K562 (cell line): ENCODE data around the gene KCNH2. TPM values are rescaled to one million over a fixed set of nuclear protein-coding genes. Genes with fewer than 3 reads are reported as not detected.

Experiments
- BDP1 ChIP-seq: IDR thresholded peaks from 3 replicates; pipeline ENCODE4 v1.6.1; 2011; ENCODE audit not compliant: insufficient read length, insufficient read depth
- COPS2 ChIP-seq: fragments of 450-650 bp; conservative IDR thresholded peaks from 2 replicates; pipeline ENCODE4 v1.6.1; 2016; ENCODE audit warnings: mild to moderate bottlenecking, moderate library complexity
- ELF1 ChIP-seq: fragments of 200-800 bp; sonication (Bioruptor generic); IDR thresholded peaks from 2 replicates; pipeline ENCODE4 v1.6.1; 2016; ENCODE audit warnings: missing genetic modification characterization, missing compliant biosample characterization
- EP400 ChIP-seq: fragments of 450-650 bp; IDR thresholded peaks from 2 replicates; pipeline ENCODE4 v1.6.1; 2017; ENCODE audit warnings: antibody characterized with exemption, mild to moderate bottlenecking, moderate library complexity
- GABPA ChIP-seq: fragments of 200-800 bp; sonication (Bioruptor generic); conservative IDR thresholded peaks from 2 replicates; pipeline ENCODE4 v1.6.1; 2016; ENCODE audit warnings: low read depth, missing genetic modification characterization, missing compliant biosample characterization
- HDAC3 ChIP-seq: fragments of 450-650 bp; IDR thresholded peaks from 2 replicates; pipeline ENCODE4 v1.6.1; 2018; ENCODE audit warnings: borderline replicate concordance, mild to moderate bottlenecking, moderate library complexity; ENCODE audit not compliant: partially characterized antibody
- HDGF ChIP-seq: fragments of 450-650 bp; IDR thresholded peaks from 2 replicates; pipeline ENCODE4 v1.6.1; 2016
- KDM2B ChIP-seq: fragments of 250-450 bp; sonication (Bioruptor Pico); IDR thresholded peaks from 2 replicates; pipeline ENCODE4 v1.8.0; 2021; ENCODE audit warnings: mild to moderate bottlenecking, moderate library complexity
- PRPF4 ChIP-seq: fragments of 200-400 bp; formaldehyde crosslinking; IDR thresholded peaks from one replicate; pipeline ENCODE4 v1.6.1; 2017; ENCODE audit warnings: low read length, low read depth, mild to moderate bottlenecking; ENCODE audit not compliant: insufficient read depth, poor library complexity, severe bottlenecking
- RNF219 ChIP-seq: fragments of 250-450 bp; sonication (Bioruptor Pico); IDR thresholded peaks from 2 replicates; pipeline ENCODE4 v1.5.0; 2022; ENCODE audit warnings: mild to moderate bottlenecking
- SPI1 ChIP-seq: IDR thresholded peaks from 2 replicates; pipeline ENCODE4 v1.6.1; 2011; ENCODE audit warnings: low read depth, low read length, control low read depth, borderline replicate concordance
- YBX1 ChIP-seq: fragments of 450-650 bp; IDR thresholded peaks from 2 replicates; pipeline ENCODE4 v1.7.1; 2016; ENCODE audit warnings: mild to moderate bottlenecking
- ZNF143 ChIP-seq: sonication (generic); formaldehyde crosslinking; IDR thresholded peaks from 2 replicates; pipeline ENCODE4 v1.9.0; 2022; ENCODE audit warnings: mild to moderate bottlenecking, missing genetic modification reagents
- ZNF274 ChIP-seq: IDR thresholded peaks from 2 replicates; pipeline ENCODE4 v1.6.1; 2011; ENCODE audit warnings: low read depth, mild to moderate bottlenecking, low read length, moderate library complexity, borderline replicate concordance
- ZNF3 ChIP-seq: fragments of 250-450 bp; sonication (Bioruptor Pico); IDR thresholded peaks from 2 replicates; pipeline ENCODE4 v1.5.0; 2021; ENCODE audit warnings: mild to moderate bottlenecking, moderate library complexity
- ZNF830 ChIP-seq: fragments of 250-450 bp; sonication (Bioruptor Pico); IDR thresholded peaks from 2 replicates; pipeline ENCODE4 v1.5.0; 2021; ENCODE audit warnings: mild to moderate bottlenecking
- polyA plus RNA-seq, 8 experiments: library from polyadenylated mRNA; depleted of rRNA in 4 of 8; stranded (reverse) in 5 of 8; unstranded in 3 of 8; fragments of >200 nt; fragmentation: Nextera tagmentation in 2 of 8; fragmentation: Illumina TruSeq in 1 of 8; extraction: Ambion mirVana in 2 of 8; extraction: Trizol in 1 of 8; gene quantifications; 2 replicates each; pipeline versions ENCODE4 v1.2.1 to v1.2.3, GENCODE V29; 2011 to 2014; ENCODE audit warnings: inconsistent platforms in 1 of 8, missing spikeins in 1 of 8
- total RNA-seq, 7 experiments: library from RNA; depleted of rRNA in 6 of 7; stranded (reverse); fragments of >200 nt in 6 of 7; fragmentation: Illumina TruSeq in 2 of 7; extraction: Trizol in 2 of 7; gene quantifications; 2 replicates each; pipeline versions ENCODE4 v1.2.1 to v1.2.3, GENCODE V29; 2011 to 2021; ENCODE audit warnings: low replicate concordance in 1 of 7
- TF ChIP-seq, protein P1 (sequence below): fragments of 450-650 bp; formaldehyde crosslinking; IDR thresholded peaks from 2 replicates; pipeline ENCODE4 v1.4.0; 2020; ENCODE audit warnings: mild to moderate bottlenecking, moderate library complexity
- TF ChIP-seq, protein P2 (sequence below): IDR thresholded peaks from 2 replicates; pipeline ENCODE4 v1.6.1; 2012; ENCODE audit warnings: low read depth, low read length, improper control_type of control experiment, borderline replicate concordance
- TF ChIP-seq, protein P3 (sequence below): IDR thresholded peaks from 2 replicates; pipeline ENCODE4 v1.6.1; 2016; ENCODE audit warnings: missing genetic modification characterization, missing compliant biosample characterization

The KCNH2 gene
- total and polyA plus RNA-seq, 9 of the 15 experiments (the other 6 are each of a cell fraction or from before 2014, with no cell fraction given): 18.1 to 368 (median 218) TPM

DNA sequence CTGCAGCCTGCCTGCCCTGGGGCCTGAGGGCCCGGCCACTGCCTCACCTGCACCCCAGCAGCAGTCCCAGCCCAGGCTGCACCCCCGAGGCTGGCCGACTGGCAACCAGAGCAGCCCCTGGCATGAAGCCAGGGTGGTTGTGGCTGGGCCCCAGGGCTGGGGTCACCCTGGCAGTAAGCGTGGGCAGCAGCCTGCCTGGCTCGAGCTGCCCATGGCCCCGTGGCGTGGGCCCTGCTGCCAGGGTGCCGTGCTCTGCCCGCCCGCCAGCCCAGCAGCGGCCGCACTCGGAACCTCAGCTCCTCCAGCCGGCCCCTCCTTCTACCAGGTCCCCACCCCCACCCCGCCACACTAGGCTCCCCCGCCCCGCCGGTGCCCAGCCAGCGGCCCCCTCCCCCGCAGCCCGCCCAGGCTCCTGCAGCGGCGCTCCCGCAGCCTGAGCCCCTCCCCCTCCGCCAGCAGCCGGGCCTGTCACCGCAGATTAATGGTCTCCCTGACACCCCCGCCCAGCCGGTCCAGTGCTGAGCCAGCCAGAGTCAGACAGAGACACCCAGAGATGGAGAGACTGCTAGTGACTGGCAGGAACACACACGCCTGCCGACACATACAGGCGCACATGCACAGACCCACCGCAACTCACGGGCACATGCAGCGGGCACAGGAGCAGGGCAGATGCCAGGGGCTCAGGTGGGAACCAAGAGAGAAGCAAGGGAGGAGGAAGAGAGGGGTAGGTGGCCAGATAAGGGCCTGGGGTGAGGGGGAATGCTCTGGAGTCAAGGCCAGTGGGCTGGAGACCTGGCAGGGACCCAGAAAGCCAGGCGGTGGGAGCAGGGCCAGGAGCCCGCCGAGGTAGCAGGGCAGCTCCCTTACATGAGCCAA is 22.4 kb downstream of the KCNH2 start (continued):
- TF ChIP-seq RNF219 (CRISPR knock-in tag) (no peak), ELF1 (no peak), ZNF143 (no peak), KDM2B (CRISPR knock-in tag) (0 out of 2 replicates have a peak, but pooled peaks have one; percentile 71), ZNF830 (CRISPR knock-in tag) (peak; percentile 13; the same call in 1 of the 2 replicates), YBX1 (no peak), ZNF274 (no peak), GABPA (tag) (no peak), HDGF (peak; percentile 100), SPI1 (no peak), BDP1 (no peak), EP400 (no peak), ZNF3 (CRISPR knock-in tag) (no peak), HDAC3 (no peak), COPS2 (no peak), PRPF4 (peak; percentile 66)
- TF ChIP-seq, protein P1, sequence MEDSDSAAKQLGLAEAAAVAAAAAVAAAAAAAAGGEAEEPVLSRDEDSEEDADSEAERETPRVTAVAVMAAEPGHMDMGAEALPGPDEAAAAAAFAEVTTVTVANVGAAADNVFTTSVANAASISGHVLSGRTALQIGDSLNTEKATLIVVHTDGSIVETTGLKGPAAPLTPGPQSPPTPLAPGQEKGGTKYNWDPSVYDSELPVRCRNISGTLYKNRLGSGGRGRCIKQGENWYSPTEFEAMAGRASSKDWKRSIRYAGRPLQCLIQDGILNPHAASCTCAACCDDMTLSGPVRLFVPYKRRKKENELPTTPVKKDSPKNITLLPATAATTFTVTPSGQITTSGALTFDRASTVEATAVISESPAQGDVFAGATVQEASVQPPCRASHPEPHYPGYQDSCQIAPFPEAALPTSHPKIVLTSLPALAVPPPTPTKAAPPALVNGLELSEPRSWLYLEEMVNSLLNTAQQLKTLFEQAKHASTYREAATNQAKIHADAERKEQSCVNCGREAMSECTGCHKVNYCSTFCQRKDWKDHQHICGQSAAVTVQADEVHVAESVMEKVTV (CRISPR knock-in tag): no peak
- TF ChIP-seq, protein P2, sequence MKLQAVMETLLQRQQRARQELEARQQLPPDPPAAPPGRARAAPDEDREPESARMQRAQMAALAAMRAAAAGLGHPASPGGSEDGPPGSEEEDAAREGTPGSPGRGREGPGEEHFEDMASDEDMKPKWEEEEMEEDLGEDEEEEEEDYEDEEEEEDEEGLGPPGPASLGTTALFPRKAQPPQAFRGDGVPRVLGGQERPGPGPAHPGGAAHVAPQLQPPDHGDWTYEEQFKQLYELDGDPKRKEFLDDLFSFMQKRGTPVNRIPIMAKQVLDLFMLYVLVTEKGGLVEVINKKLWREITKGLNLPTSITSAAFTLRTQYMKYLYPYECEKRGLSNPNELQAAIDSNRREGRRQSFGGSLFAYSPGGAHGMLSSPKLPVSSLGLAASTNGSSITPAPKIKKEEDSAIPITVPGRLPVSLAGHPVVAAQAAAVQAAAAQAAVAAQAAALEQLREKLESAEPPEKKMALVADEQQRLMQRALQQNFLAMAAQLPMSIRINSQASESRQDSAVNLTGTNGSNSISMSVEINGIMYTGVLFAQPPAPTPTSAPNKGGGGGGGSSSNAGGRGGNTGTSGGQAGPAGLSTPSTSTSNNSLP: no peak
- TF ChIP-seq, protein P3, sequence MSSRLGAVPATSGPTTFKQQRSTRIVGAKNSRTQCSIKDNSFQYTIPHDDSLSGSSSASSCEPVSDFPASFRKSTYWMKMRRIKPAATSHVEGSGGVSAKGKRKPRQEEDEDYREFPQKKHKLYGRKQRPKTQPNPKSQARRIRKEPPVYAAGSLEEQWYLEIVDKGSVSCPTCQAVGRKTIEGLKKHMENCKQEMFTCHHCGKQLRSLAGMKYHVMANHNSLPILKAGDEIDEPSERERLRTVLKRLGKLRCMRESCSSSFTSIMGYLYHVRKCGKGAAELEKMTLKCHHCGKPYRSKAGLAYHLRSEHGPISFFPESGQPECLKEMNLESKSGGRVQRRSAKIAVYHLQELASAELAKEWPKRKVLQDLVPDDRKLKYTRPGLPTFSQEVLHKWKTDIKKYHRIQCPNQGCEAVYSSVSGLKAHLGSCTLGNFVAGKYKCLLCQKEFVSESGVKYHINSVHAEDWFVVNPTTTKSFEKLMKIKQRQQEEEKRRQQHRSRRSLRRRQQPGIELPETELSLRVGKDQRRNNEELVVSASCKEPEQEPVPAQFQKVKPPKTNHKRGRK (tag): no peak
